Immature natural killer cell (primary cell): ENCODE results near the gene SLC3A2. TPM values are rescaled to one million over a fixed set of nuclear protein-coding genes. Genes with fewer than 3 reads are reported as not detected.
"Not testable (repeated sequence)": the region's sequence is repeated elsewhere in the genome, so short reads cannot be mapped to it uniquely, and the experiment has no call there.

Experiments
- DNase-seq, 3 donors: peaks; one replicate each; pipeline ENCODE4 v3.0.0; 2022; ENCODE audit warnings: mixed read lengths in 1 of 3
- H3K27ac Mint-ChIP-seq, 6 donors: one replicate each; pipeline ENCODE4 v1.8.0; 2020; ENCODE audit warnings: mixed read lengths in 6 of 6, mild to moderate bottlenecking in 5 of 6, inconsistent platforms in 4 of 6, moderate library complexity in 3 of 6
- H3K27me3 Mint-ChIP-seq, 3 donors: one replicate each; pipeline ENCODE4 v1.8.0; 2020 to 2021; ENCODE audit warnings: low read depth in 3 of 3, mild to moderate bottlenecking in 3 of 3, mixed read lengths in 3 of 3, moderate library complexity in 3 of 3, inconsistent platforms in 1 of 3
- H3K36me3 Mint-ChIP-seq, 3 donors: one replicate each; pipeline ENCODE4 v1.8.0; 2020; ENCODE audit warnings: mixed read lengths in 3 of 3, inconsistent platforms in 2 of 3, mild to moderate bottlenecking in 2 of 3
- H3K4me1 Mint-ChIP-seq, 2 donors: one replicate each; pipeline ENCODE4 v1.8.0; 2020; ENCODE audit warnings: inconsistent platforms in 2 of 2, mild to moderate bottlenecking in 2 of 2, mixed read lengths in 2 of 2, moderate library complexity in 1 of 2
- H3K4me3 Mint-ChIP-seq, 5 donors: one replicate each; pipeline ENCODE4 v1.8.0; 2020; ENCODE audit warnings: mild to moderate bottlenecking in 5 of 5, mixed read lengths in 5 of 5, inconsistent platforms in 3 of 5, moderate library complexity in 3 of 5
- H3K9me3 Mint-ChIP-seq, 6 donors: one replicate each; pipeline ENCODE4 v1.8.0; 2020; ENCODE audit warnings: mild to moderate bottlenecking in 6 of 6, mixed read lengths in 6 of 6, inconsistent platforms in 4 of 6, moderate library complexity in 3 of 6
- polyA plus RNA-seq, 3 donors: library from polyadenylated mRNA; unstranded; fragments of 300-500 nt; fragmentation: Illumina TruSeq; gene quantifications; one replicate each; pipeline ENCODE4 v1.2.3, GENCODE V29; 2021

SLC3A2 gene
- polyA plus RNA-seq, 3 donors from 2014 or later: 134 to 162 (median 156) TPM

GRCh38 chr11:62856333-62856895, 24.3 kb upstream of the SLC3A2 start:
- DNase-seq: peak in 1 of 3 donors; percentile 28
- Mint-ChIP-seq H3K9me3 (no peaks in the 10 kb centered on the region), H3K36me3 (peaks cover 5 to 34% (median 14%) of the 10 kb centered on the region in 3 donors), H3K27me3 (peaks cover 12 to 24% (median 14%) of the 10 kb centered on the region in 3 donors), H3K4me1 (peaks cover 41 to 50% of the 10 kb centered on the region in 2 donors), H3K27ac (peak overlapping the region; percentile 80 to 98 (median 92)), H3K4me3 (peak overlapping the region; percentile 91 to 99 (median 98))

GRCh38 chr11:62857541-62857982, 23.1 kb upstream of the SLC3A2 start:
- Mint-ChIP-seq H3K9me3 (no peaks in the 10 kb centered on the region), H3K27me3 (peaks cover 12 to 24% (median 14%) of the 10 kb centered on the region in 3 donors), H3K36me3 (peaks cover 5 to 25% (median 14%) of the 10 kb centered on the region in 3 donors), H3K4me3 (peak overlapping the region in 1 of 5 donors; percentile 4), H3K4me1 (peaks cover 44 to 45% of the 10 kb centered on the region in 2 donors), H3K27ac (no peak overlapping the region)
- no peak for DNase-seq

GRCh38 chr11:62858201-62858600, 22.5 kb upstream of the SLC3A2 start:
- no peak overlapping the region for H3K4me3 Mint-ChIP-seq
- no peak overlapping the region for H3K27ac Mint-ChIP-seq
- peaks cover 41 to 42% of the 10 kb centered on the region in 2 donors for H3K4me1 Mint-ChIP-seq
- peaks cover 12 to 24% (median 14%) of the 10 kb centered on the region in 3 donors for H3K27me3 Mint-ChIP-seq
- no peak for DNase-seq
- H3K36me3 Mint-ChIP-seq: peaks cover 0 to 19% (median 10%) of the 10 kb centered on the region in 3 donors
- no peaks in the 10 kb centered on the region for H3K9me3 Mint-ChIP-seq

- peaks cover 12 to 24% (median 14%) of the 10 kb centered on the region in 3 donors for H3K27me3 Mint-ChIP-seq
Measured at GRCh38 chr11:62859281-62859703, 21.4 kb upstream of the SLC3A2 start.

GRCh38 chr11:62860835-62861563, 19.7 kb upstream of the SLC3A2 start:
- H3K36me3 Mint-ChIP-seq: no peaks in the 10 kb centered on the region
- no peak overlapping the region for H3K4me3 Mint-ChIP-seq
- H3K27me3 Mint-ChIP-seq: peaks cover 2 to 12% (median 6%) of the 10 kb centered on the region in 3 donors
- no peak overlapping the region for H3K27ac Mint-ChIP-seq
- no peaks in the 10 kb centered on the region for H3K9me3 Mint-ChIP-seq
- DNase-seq: no peak
- H3K4me1 Mint-ChIP-seq: peaks cover 13 to 14% of the 10 kb centered on the region in 2 donors

More at GRCh38 chr11:62859281-62859703, 21.4 kb upstream of the SLC3A2 start:
- not testable (repeated sequence) for H3K9me3 Mint-ChIP-seq, H3K27ac Mint-ChIP-seq, DNase-seq, H3K36me3 Mint-ChIP-seq, H3K4me3 Mint-ChIP-seq
- H3K4me1 Mint-ChIP-seq: peaks cover 30 to 31% of the 10 kb centered on the region in 2 donors

GRCh38 chr11:62861564-62862192, 19.0 kb upstream of the SLC3A2 start:
- H3K27me3 Mint-ChIP-seq, H3K9me3 Mint-ChIP-seq, H3K4me3 Mint-ChIP-seq, H3K36me3 Mint-ChIP-seq, DNase-seq, H3K4me1 Mint-ChIP-seq, H3K27ac Mint-ChIP-seq: not testable (repeated sequence)

GRCh38 chr11:62863687-62864335, 16.9 kb upstream of the SLC3A2 start:
- H3K27ac Mint-ChIP-seq: peak overlapping the region in 1 of 6 donors; percentile 40
- peaks cover 0 to 2% (median 0%) of the 10 kb centered on the region in 3 donors for H3K27me3 Mint-ChIP-seq
- H3K4me3 Mint-ChIP-seq: no peak overlapping the region
- no peak for DNase-seq
- H3K36me3 Mint-ChIP-seq: no peaks in the 10 kb centered on the region
- H3K9me3 Mint-ChIP-seq: no peaks in the 10 kb centered on the region
- peaks cover 4 to 7% of the 10 kb centered on the region in 2 donors for H3K4me1 Mint-ChIP-seq

GRCh38 chr11:62865635-62866034, 15.1 kb upstream of the SLC3A2 start:
- Mint-ChIP-seq H3K36me3 (no peaks in the 10 kb centered on the region), H3K4me3 (no peak overlapping the region), H3K4me1 (peaks cover 4 to 7% of the 10 kb centered on the region in 2 donors), H3K27ac (no peak overlapping the region), H3K9me3 (no peaks in the 10 kb centered on the region), H3K27me3 (no peaks in the 10 kb centered on the region)
- no peak for DNase-seq

- no peaks in the 10 kb centered on the region for H3K9me3 Mint-ChIP-seq
- no peak for DNase-seq
- no peaks in the 10 kb centered on the region for H3K27me3 Mint-ChIP-seq
- H3K4me3 Mint-ChIP-seq: no peak overlapping the region
- peaks cover 3 to 4% of the 10 kb centered on the region in 2 donors for H3K4me1 Mint-ChIP-seq
- no peaks in the 10 kb centered on the region for H3K36me3 Mint-ChIP-seq
- no peak overlapping the region for H3K27ac Mint-ChIP-seq
Measured at GRCh38 chr11:62874851-62875250, 5.8 kb upstream of the SLC3A2 start.

GRCh38 chr11:62875698-62876478, 4.8 kb upstream of the SLC3A2 start:
- H3K4me1 Mint-ChIP-seq: peaks cover 13 to 15% of the 10 kb centered on the region in 2 donors
- H3K4me3 Mint-ChIP-seq: no peak overlapping the region
- H3K9me3 Mint-ChIP-seq: no peaks in the 10 kb centered on the region

GRCh38 chr11:62876712-62877111, 4.0 kb upstream of the SLC3A2 start:
- DNase-seq: no peak
- Mint-ChIP-seq H3K27me3 (peaks cover 2 to 9% (median 4%) of the 10 kb centered on the region in 3 donors), H3K4me3 (no peak overlapping the region), H3K9me3 (no peaks in the 10 kb centered on the region), H3K36me3 (no peaks in the 10 kb centered on the region), H3K4me1 (peaks cover 18 to 21% of the 10 kb centered on the region in 2 donors), H3K27ac (peak overlapping the region in 2 of 6 donors; percentile 19 to 58)

More at GRCh38 chr11:62875698-62876478, 4.8 kb upstream of the SLC3A2 start:
- DNase-seq: no peak
- H3K36me3 Mint-ChIP-seq: no peaks in the 10 kb centered on the region
- peaks cover 2 to 6% (median 2%) of the 10 kb centered on the region in 3 donors for H3K27me3 Mint-ChIP-seq
- H3K27ac Mint-ChIP-seq: no peak overlapping the region

GRCh38 chr11:62879235-62879978, 1.3 kb upstream of the SLC3A2 start:
- Mint-ChIP-seq H3K36me3 (peaks cover 13 to 22% (median 15%) of the 10 kb centered on the region in 3 donors), H3K27ac (peak overlapping the region; percentile 95 to 100 (median 99)), H3K9me3 (no peaks in the 10 kb centered on the region), H3K4me1 (peaks cover 45 to 48% of the 10 kb centered on the region in 2 donors), H3K27me3 (peaks cover 6 to 9% (median 7%) of the 10 kb centered on the region in 3 donors), H3K4me3 (peak overlapping the region; percentile 51 to 100 (median 100))
- no peak for DNase-seq
